Retina (tissue), 1 donor: Measurements from ENCODE around the gene CIAPIN1.
A peak's percentile ranks its signal among the peaks of the same experiment; 100 is the strongest.
"Not testable (repeated sequence)": the region's sequence is repeated elsewhere in the genome, so short reads cannot be mapped to it uniquely, and the experiment has no call there.

Source experiments
- DNase-seq: peaks from one replicate; pipeline ENCODE4 v3.0.0-alpha.2; 2016

Gene CIAPIN1

GRCh38 chr16:57439947-57440346 lies 7.2 kb downstream of the CIAPIN1 start:
- not testable (repeated sequence) for DNase-seq

GRCh38 chr16:57435838-57436237 lies 11.3 kb downstream of the CIAPIN1 start:
- DNase-seq, result no peak

- no peak for DNase-seq
Measured at GRCh38 chr16:57434003-57434402, 13.2 kb downstream of the CIAPIN1 start.

GRCh38 chr16:57432989-57433388 lies 14.2 kb downstream of the CIAPIN1 start:
- no peak for DNase-seq

- no peak for DNase-seq
Measured at GRCh38 chr16:57432505-57432904, 14.7 kb downstream of the CIAPIN1 start.

- DNase-seq, result no peak
Measured at GRCh38 chr16:57430955-57431354, 16.2 kb downstream of the CIAPIN1 start.

GRCh38 chr16:57427824-57428223 lies 19.4 kb downstream of the CIAPIN1 start:
- DNase-seq, result no peak

- DNase-seq, result no peak
Measured at GRCh38 chr16:57427307-57427706, 19.9 kb downstream of the CIAPIN1 start.

GRCh38 chr16:57426356-57426755 lies 20.8 kb downstream of the CIAPIN1 start:
- no peak for DNase-seq

GRCh38 chr16:57424583-57424982 lies 22.6 kb downstream of the CIAPIN1 start:
- no peak for DNase-seq

GRCh38 chr16:57423152-57423551 lies 24.0 kb downstream of the CIAPIN1 start:
- no peak for DNase-seq

GRCh38 chr16:57422026-57422944 lies 24.9 kb downstream of the CIAPIN1 start:
- peak; percentile 49 for DNase-seq

GRCh38 chr16:57419506-57419905 lies 27.7 kb downstream of the CIAPIN1 start:
- DNase-seq, result no peak

GRCh38 chr16:57416084-57416483 lies 31.1 kb downstream of the CIAPIN1 start:
- no peak for DNase-seq

- DNase-seq, result no peak
Measured at GRCh38 chr16:57413733-57414132, 33.5 kb downstream of the CIAPIN1 start.

- DNase-seq, result no peak
Measured at GRCh38 chr16:57413301-57413730, 33.9 kb downstream of the CIAPIN1 start.

- no peak for DNase-seq
Measured at GRCh38 chr16:57412584-57412983, 34.6 kb downstream of the CIAPIN1 start.

- DNase-seq, result peak; percentile 33
Measured at GRCh38 chr16:57411362-57411976, 35.7 kb downstream of the CIAPIN1 start.

- no peak for DNase-seq
Measured at GRCh38 chr16:57409870-57410587, 37.2 kb downstream of the CIAPIN1 start.

- DNase-seq, result no peak
Measured at GRCh38 chr16:57409065-57409464, 38.1 kb downstream of the CIAPIN1 start.

GRCh38 chr16:57407521-57408353 lies 39.4 kb downstream of the CIAPIN1 start:
- DNase-seq, result no peak

- DNase-seq, result no peak
Measured at GRCh38 chr16:57406881-57407280, 40.3 kb downstream of the CIAPIN1 start.

GRCh38 chr16:57405097-57405496 lies 42.1 kb downstream of the CIAPIN1 start:
- DNase-seq, result no peak
